GM21619 (cell line): Measurements from ENCODE around the gene EIF4G3.
"Not testable (repeated sequence)": the region's sequence is repeated elsewhere in the genome, so short reads cannot be mapped to it uniquely, and the experiment has no call there.

ENCODE experiments used
- ATAC-seq: cut with Tn5 transposase; IDR thresholded peaks from one replicate; pipeline ENCODE4 v1.9.1; 2021; ENCODE audit not compliant: unreplicated experiment

EIF4G3 gene

DNA sequence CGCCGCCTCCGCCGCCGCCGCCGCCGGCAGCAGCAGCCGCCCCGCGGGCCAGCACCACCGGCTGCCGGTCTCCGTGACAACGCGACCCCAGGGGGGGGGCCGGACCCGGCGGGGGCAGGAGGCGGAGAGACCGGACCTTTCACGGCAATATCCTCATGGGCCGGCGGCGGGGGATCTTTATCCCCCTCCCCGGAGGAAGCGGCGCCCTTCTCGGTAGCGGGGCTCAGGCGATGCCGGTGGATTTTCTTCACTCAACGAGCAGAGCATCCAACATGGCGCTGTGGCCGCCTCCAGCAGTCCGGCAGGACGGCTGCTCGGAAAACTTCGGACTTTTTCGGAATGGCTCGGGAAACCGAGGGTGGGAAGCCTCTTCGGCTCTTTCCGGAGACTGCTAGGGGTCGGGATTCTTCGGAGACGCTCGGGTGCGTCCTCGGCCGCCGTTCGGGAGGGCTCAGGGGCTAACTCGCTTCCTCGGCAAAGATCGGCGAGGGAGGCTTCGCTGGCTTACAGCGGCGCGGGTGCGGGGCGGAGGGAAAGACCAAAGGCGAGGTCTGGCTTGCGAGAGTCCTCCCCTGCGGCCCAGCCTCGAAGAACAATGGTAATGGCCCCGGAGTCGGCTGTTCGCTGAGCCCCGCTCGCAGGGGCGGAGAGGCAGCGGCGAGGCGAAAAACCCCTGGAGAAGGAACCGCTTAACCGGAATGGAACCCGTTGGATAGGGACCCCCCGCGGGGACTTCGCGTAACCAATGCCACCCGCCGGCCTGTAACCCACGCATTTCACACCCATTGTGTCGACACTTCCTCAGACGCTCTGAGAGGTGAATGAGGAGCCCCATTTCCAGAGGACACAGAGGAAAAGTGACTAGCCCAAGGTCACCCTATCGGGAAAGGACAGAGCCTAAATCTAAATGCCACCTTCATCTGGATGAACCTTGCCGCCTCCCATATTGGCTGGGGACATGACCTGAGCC lies at the start of gene EIF4G3:
EIF4G3 (minus strand) TSS at position 312 of the 970 bp plus-strand sequence. CDS start 174,155 bp downstream, outside the sequence.
- ATAC-seq, result peak; percentile 87

- ATAC-seq, result no peak
These were observed 48.4 kb upstream of the EIF4G3 start for GRCh38 chr1:21225065-21225464.

- ATAC-seq, result no peak
These were observed 44.1 kb upstream of the EIF4G3 start for GRCh38 chr1:21220815-21221214.

GRCh38 chr1:21219674-21220073 lies 43.0 kb upstream of the EIF4G3 start:
- no peak for ATAC-seq

DNA sequence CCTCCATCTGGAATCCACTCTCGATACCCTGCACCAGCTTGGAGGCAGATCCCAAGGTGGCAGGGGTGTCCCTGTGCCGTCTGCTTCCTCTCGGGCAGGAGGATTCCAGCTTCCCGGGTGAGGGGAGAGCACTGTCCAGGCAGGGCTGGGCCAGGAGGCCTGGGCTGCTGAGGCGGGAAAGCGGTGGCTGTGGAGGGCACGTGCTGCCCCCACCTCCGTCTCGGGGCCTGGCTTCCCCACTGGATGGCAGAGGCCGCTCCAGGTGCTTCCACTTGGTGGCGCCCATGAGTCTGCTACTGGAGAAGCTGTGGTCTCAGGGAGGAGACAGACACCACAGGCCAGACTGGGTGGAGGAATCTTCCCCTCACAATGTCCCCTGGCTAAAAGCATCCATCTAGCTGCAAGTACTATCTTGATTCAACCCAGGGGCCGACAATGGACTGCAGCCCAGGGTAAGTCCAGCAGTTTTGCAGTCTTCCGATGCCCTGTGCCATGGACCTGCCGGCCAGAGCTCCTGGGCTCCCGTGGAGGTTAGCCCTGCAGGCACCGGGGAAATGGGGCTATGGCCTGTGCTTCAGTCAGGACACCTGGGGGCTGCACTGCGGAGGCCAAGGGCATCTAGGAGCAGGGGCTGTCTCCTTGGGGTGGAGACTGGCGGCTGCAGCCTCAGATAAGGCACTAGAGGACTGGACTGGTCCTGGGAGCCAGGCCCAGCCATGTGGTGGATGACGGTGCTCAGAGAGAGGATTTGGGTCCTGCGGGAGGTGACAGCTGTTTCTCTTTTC lies 41.3 kb upstream of the EIF4G3 start:
- no peak for ATAC-seq

DNA sequence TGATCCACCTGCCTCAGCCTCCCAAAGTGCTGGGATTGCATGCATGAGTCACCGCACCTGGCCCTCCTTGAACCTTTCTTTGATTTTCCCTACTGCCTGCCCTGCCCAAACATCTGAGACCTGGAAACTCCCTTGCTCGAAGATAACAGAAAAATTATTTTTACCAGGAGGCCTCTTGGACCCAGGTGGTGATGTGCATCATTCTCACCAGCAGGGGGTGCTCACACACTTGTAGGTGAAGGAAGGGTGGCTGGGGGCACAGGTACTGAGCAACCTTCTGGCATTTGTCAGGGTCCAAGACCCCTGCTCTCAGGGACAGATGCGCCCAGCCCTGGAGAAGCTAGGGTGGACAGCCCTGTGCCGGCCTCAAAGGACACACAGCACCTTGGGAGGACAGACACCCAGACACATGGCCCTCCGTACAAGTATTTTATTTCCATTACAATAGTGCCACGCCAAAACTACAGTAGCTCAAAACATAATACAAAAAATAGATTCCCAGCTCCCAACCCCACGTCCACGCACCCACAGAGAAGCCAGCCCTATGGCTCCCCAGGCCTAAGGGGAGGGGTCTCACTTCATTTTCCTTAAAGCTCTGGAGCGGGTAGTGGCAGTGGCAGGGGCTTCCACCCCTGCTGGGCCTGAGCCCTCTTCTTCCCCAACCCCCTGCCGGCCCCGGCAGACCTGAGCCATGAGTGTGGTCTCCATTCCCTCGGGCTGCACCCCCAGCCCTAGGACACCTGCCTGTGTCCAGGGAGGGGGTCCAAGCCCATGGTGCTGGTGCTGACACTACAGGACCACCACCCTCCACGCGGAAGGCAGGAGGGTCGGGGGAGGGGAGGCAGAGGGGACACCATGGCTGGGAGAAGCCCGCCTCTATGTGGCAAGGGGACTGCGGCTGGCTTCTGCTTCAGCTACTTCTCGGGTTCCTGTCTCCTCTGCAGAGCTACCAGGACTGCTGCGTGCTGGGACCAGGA lies 40.4 kb upstream of the EIF4G3 start:
- no peak for ATAC-seq

- ATAC-seq, result no peak
These were observed 35.4 kb upstream of the EIF4G3 start for GRCh38 chr1:21212126-21212525.

DNA sequence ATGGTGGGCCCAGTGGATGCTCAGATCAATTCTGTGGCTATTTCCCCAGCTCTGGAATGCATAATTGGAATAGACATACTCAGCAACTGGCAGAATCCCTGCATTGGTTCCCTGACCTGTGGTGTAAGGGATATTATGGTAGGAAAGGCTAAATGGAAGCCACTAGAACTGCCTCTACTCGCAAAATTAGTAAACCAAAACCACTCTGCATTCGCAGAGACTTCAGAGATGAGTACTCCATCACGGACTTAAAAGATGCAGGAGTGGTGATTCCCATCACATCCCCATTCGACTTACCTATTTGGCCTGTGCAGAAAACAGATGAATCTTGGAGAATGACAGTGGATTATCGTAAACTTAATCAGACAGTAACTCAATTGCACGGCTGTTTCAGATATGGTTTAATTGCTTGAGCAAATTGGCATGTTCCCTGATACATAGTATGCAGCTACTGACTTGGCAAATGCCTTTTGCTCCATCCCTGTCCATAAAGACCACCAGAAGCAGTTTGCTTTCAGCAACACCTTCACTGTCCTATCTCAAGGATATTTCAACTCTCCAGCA lies 31.5 kb upstream of the EIF4G3 start:
- not testable (repeated sequence) for ATAC-seq

DNA sequence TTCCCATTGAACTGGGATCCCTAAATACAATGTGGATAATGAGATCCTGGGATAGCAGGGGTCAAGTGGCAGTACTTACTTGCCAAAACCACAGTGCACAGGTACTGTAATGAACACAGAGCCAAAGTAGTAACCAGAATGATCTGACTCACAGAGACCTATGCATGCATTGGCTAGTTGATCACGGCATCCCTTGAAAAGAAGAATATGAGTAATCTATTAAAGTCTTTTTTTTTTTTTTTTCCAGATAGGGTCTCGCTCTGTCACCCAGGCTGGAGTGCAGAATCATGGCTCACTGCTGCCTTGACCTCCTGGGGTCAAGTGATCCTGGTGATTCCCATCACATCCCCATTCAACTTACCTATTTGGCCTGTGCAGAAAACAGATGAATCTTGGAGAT lies 29.4 kb upstream of the EIF4G3 start:
- no peak for ATAC-seq

DNA sequence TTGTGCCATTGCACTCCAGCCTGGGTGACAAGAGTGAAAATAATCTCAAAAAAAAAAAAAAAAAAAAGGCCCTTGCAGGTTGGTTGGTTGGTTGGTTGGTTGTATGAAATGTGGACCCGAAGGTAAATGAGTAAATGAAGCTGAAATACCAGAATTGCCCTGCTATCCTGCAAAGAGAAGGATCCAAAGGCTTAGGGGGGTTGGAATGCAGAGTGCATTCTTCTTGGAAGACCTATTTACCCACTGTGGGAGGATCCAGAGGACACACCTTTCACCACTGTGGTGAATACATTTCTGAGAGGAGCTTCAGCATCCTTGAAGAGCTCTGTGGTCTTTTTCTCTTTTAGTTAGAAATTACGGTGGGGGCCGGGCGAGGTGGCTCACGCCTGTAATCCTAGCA lies 28.7 kb upstream of the EIF4G3 start:
- no peak for ATAC-seq

DNA sequence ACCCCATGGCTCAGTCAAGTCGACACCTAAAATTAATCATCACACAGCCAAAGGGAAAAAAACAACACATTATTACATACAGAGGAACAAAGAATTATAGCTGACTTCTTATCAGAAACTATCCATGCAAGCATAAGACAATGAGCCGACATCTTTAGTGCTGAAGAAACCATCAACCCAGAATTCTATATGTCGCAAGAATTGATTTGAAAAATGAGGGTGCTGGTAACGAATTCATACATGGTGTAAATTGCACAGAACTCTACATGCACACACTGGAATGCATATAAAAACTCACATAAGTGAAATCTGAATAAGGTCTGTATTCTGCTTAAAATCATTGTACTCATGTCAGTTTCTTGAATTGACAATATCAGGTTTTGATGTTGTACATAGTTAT lies 25.0 kb upstream of the EIF4G3 start:
- ATAC-seq, result no peak

DNA sequence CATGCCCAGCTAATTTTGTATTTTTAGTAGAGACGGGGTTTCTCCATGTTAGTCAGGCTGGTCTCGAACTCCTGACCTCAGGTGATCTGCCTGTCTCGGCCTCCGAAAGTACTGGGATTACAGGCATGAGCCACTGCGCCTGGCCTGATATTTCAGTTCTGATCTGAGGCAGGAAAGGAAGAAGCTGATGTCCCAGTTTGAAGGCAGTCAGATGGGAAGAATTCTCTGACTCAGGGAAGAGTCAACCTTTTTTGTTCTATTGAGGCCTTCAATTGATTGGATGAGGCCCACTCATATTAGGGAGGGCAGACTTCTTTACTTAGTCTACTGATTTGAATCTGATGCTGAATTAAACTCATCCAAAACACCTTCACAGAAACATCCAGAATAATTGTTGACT lies 24.5 kb upstream of the EIF4G3 start:
- ATAC-seq, result not testable (repeated sequence)

DNA sequence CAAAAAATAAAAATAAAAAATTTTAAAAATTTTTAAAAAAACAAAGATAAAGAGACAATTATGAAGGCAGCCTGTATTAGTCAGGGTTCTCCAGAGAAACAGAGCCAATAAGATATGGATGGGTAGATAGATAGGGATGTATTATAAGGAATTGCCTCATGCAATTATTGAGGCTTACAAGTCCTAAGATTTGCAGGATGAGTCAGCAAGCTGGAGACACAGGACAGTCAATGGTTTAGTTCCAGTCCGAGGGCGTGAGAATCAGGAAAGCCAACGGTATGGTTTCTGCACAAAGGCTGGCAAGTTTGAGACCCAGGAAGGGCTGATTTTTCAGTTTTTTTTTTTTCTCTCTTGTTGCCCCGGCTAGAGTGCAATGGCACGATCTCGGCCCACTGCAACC lies 24.1 kb upstream of the EIF4G3 start:
- no peak for ATAC-seq

DNA sequence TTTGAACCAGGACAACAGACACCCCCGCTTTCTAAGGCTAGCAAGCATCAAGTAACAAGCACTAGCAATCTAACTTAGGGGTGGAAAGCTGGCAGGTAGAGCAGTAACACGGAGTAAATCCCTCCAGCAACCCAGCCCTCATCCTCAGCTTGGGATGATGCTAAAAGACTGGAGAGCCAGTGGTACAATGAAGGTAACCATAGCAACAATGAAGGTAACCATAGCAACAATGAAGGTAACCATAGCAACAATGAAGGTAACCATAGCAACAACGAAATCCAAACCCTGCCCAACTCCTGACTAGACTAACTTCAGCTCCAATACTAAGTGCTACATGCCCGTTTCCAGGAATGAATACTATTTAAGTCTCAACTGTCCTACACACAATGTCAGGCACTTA lies 22.2 kb upstream of the EIF4G3 start:
- ATAC-seq, result no peak

DNA sequence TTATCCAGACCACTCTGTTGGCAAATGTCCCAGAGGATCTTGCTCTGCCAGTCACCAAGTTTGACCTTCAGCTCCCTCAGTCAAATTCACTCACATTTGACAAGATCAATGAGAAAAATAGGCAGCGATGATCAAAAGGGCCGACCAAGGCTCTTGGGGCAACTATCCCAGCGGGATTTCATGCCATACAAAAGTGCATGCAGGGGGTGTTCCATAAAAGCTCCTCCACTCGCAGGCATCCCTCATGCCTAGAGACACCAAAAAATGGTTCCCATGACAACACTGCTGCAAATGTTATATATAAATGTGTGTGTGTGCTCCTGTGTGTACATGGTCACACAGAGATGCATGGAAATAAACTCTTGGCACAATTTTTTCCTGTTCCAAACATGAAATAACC lies 16.2 kb upstream of the EIF4G3 start:
- no peak for ATAC-seq

DNA sequence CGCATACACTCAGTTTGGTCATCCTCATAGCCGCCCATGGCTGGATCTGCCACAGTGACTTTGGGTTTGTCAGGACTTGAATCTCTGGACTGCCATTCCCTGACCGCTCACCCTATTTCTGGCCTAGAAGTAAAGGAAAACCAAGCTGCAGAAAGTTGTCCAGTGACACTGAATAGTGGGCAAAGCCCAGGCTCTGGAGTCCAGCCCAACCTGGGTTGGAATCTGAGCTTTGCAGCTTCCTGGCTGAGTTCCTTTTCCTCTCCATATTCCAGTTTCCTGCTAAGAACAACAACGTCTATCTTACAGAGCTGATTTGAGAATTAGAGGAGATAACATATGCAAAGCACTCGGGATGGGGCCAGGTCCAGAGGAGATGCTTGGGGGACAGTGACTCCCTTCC lies 15.6 kb upstream of the EIF4G3 start:
- ATAC-seq, result no peak

DNA sequence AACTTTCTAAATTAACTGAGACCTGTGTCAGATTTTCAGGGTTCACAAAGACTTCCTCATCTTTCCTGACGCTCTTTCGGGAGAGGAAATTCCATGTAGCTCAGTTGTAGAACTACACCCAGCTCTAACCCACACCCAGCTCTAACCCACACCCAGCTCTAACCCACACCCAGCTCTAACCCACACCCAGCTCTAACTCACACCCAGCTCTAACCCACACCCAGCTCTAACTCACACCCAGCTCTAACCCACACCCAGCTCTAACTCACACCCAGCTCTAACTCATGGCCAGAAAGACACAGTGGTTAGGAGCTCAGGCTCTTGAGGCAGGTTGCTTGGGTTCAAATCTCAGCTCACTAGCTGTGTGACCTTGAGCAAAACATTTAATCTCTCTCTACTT lies 14.1 kb upstream of the EIF4G3 start:
- not testable (repeated sequence) for ATAC-seq

- no peak for ATAC-seq
These were observed 13.3 kb upstream of the EIF4G3 start for GRCh38 chr1:21189906-21190500.

DNA sequence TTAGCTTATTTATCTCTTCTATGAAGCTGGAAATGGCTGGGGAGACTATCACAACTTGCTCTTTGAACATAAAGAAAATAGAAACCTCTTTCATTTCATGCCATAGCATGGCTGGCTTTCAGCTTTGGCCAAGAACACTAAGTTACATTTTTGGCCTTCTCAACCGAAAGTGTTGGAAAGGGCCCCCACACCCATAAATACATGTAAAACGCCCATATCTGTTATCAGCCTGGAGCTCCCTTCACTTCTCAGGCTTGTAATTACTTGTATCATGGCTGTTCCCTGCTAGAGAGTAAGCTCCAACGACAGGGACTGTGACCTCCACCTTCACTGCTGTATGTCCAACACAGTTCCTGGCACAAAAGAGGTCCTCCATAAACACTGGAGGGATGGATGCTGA lies 12.7 kb upstream of the EIF4G3 start:
- no peak for ATAC-seq

- no peak for ATAC-seq
These were observed 11.5 kb upstream of the EIF4G3 start for GRCh38 chr1:21188235-21188634.
